MCF 10A (cell line): Measurements from ENCODE around the gene SMAGP. TPM values are rescaled to one million over a fixed set of nuclear protein-coding genes. Genes with fewer than 3 reads are reported as not detected.
"Not testable (repeated sequence)": the region's sequence is repeated elsewhere in the genome, so short reads cannot be mapped to it uniquely, and the experiment has no call there.

Experiments
- Bru-seq: library from RNA; stranded (reverse); fragments of 400-500 nt; gene quantifications from one replicate; lab custom pipeline; 2021; lab: Mats Ljungman, UMichigan
- BruChase-seq, 2 experiments: library from RNA; stranded (reverse); fragments of 400-500 nt; gene quantifications; one replicate each; lab custom pipeline; 2021; lab: Mats Ljungman, UMichigan
- BruUV-seq: library from RNA; stranded (reverse); fragments of 400-500 nt; replicated peaks from 2 replicates; lab custom pipeline; 2021; lab: Mats Ljungman, UMichigan
- CTCF ChIA-PET: fragments of 300-600 bp; sonication (Branson Sonifier 250); formaldehyde crosslinking; extraction: SDS; loops from one replicate; lab custom pipeline; 2021; ENCODE audit warnings: antibody characterized with exemption, inconsistent platforms; lab: Yijun Ruan, JAX
- POLR2A ChIA-PET: fragments of 300-600, 350-650 bp; sonication (Branson Sonifier 250); formaldehyde crosslinking; extraction: SDS; loops from one replicate; lab custom pipeline; 2020; ENCODE audit warnings: antibody characterized with exemption, inconsistent platforms; lab: Yijun Ruan, JAX
- DNase-seq: peaks from one replicate; pipeline ENCODE4 v3.0.0-alpha.2; 2018; ENCODE audit not compliant: unreplicated experiment
- H3K27ac Mint-ChIP-seq: one replicate; pipeline ENCODE4 v1.8.0; 2022; ENCODE audit warnings: mild to moderate bottlenecking, low read depth, mixed read lengths; ENCODE audit not compliant: unreplicated experiment
- H3K27me3 Mint-ChIP-seq: one replicate; pipeline ENCODE4 v1.8.0; 2022; ENCODE audit warnings: mixed read lengths; ENCODE audit not compliant: insufficient read depth, unreplicated experiment
- H3K36me3 Mint-ChIP-seq: one replicate; pipeline ENCODE4 v1.8.0; 2022; ENCODE audit warnings: mild to moderate bottlenecking, moderate library complexity, mixed read lengths; ENCODE audit not compliant: insufficient read depth, unreplicated experiment
- H3K4me1 Mint-ChIP-seq: one replicate; pipeline ENCODE4 v1.8.0; 2022; ENCODE audit warnings: mixed read lengths; ENCODE audit not compliant: insufficient read depth, unreplicated experiment
- H3K4me3 Mint-ChIP-seq: one replicate; pipeline ENCODE4 v1.8.0; 2022; ENCODE audit warnings: mild to moderate bottlenecking, moderate library complexity, mixed read lengths; ENCODE audit not compliant: unreplicated experiment
- H3K9me3 Mint-ChIP-seq: one replicate; pipeline ENCODE4 v1.8.0; 2022; ENCODE audit warnings: mixed read lengths; ENCODE audit not compliant: unreplicated experiment
- CTCF ChIP-seq: fragments of 200-600 bp; IDR thresholded peaks from one replicate; pipeline ENCODE4 v1.8.0; 2022; ENCODE audit warnings: antibody characterized with exemption, mild to moderate bottlenecking; ENCODE audit not compliant: unreplicated experiment
- intact Hi-C: fragments of 100-400 bp; cut with micrococcal nuclease; formaldehyde crosslinking; loops from 2 replicates; pipeline ENCODE4 v1.14.1; 2022
- long read RNA-seq: library from polyadenylated mRNA; stranded (forward); transcript quantifications from one replicate; pipeline ENCODE4 v2.0.0, GENCODE V29; 2022
- total RNA-seq: library from RNA; stranded (reverse); gene quantifications from 2 replicates; pipeline ENCODE4 v1.2.3, GENCODE V29; 2022

SMAGP gene
- 17.4 and 19.0 TPM in 2 replicates for total RNA-seq
- Bru-seq, nascent RNA: percentile 57 among the genes with signal in this experiment
- percentile 54 among the genes with signal in this experiment for BruChase-seq, experiment 1, labeled RNA remaining after a 6-hour chase
- percentile 50 among the genes with signal in this experiment for BruChase-seq, experiment 2, labeled RNA remaining after a 2-hour chase
- long read RNA-seq, transcript SMAGP-207 (4 exons, 610 nt): minor isoform, 7 of 46 reads
- long read RNA-seq, transcript SMAGP-205 (3 exons, 1,518 nt): minor isoform, 12 of 46 reads
- long read RNA-seq, transcript SMAGP-203 (4 exons, 2,350 nt): major isoform, 15 of 46 reads
- long read RNA-seq, partial matches to known transcripts: 0 of 46 reads
- long read RNA-seq, other reads (novel, unspliced or antisense): 11 of 46 reads

DNA sequence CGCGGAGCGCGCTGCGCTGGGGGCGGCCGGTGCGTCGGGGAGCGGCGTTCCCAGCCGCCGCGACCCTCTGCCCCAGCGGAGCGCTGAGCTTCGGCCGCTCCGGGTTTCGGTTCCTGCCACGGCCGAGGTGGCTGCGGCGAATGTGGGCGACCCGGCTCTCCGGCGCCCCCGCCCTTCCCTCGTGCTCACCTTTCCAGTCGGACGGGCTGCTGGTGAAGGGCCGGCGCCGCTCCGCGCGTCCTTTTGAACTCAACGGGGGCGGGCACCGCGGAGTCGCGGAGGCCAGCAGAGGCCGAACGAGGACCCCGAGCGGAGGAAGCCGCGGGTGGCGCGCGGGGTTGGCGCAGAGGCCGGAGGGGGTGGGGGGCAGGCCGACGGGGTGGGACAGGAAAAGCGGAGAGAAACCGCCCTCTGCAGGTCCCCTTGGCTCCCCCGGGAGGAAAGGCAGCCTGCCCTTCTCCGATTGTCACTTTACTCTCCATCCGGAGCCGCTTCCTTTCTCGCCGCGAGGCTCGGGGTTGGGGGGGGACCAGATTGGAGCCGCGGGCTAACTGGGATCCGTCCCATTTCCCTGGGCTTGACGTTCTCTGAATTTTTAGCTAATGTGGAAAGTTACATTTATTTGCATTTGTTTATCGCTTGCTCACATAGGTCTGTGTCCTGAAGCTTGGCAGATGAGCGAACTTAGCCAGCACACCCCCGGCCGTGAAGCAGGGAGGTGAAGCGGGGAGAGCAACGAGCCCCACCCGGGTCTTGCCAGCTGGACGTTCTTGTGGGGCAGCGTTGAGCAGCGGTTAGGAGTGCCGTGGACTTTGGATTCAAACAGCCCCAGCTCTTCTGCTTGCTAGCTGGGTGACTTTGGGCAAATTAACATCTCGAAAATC is at the start of gene SMAGP:
SMAGP (minus strand) TSS at position 349 of the 884 bp plus-strand sequence. CDS start 1,137 bp downstream, outside the sequence.
- peak within 1 kb of the TSS; percentile 87 for H3K4me3 Mint-ChIP-seq
- no peaks in the 10 kb centered on the region for H3K27me3 Mint-ChIP-seq
- TSS peak; percentile 50 for BruUV-seq
- peak; percentile 44 for DNase-seq
- peaks cover 17% of the 10 kb centered on the region for H3K4me1 Mint-ChIP-seq
- ChIA-PET POLR2A (interaction anchor here (0.6 to 2.6 kb wide), 12 partner anchors 11 to 214 kb away, joined by 3 to 38 read pairs (median 4); partner anchors contain the start of gene DAZAP2), CTCF (interaction anchor here (0.5 to 6.4 kb wide), 11 partner anchors 9 to 661 kb away, joined by 3 to 110 read pairs (median 3); no protein-coding TSS in a partner anchor)
- intact Hi-C loops: loop anchor here (5.0 kb wide), 1 partner anchor 37 kb away; no protein-coding TSS in a partner anchor
- peak within 1 kb of the TSS; percentile 74 for H3K27ac Mint-ChIP-seq
- TF ChIP-seq CTCF: no peak
- H3K9me3 Mint-ChIP-seq: no peaks in the 10 kb centered on the region
- no peaks in the 10 kb centered on the region for H3K36me3 Mint-ChIP-seq

GRCh38 chr12:51318846-51319599 is 48.8 kb upstream of the SMAGP start:
- intact Hi-C loops: no loop called here
- H3K27ac Mint-ChIP-seq: peak overlapping the region; percentile 2
- H3K4me3 Mint-ChIP-seq: no peak overlapping the region
- H3K36me3 Mint-ChIP-seq: no peaks in the 10 kb centered on the region
- ChIA-PET CTCF (no interaction called here), POLR2A (interaction anchor here (0.5 to 1.2 kb wide), 4 partner anchors 11 to 529 kb away, joined by 3 to 5 read pairs (median 3); no protein-coding TSS in a partner anchor)
- peak; percentile 37 for DNase-seq
- no peaks in the 10 kb centered on the region for H3K27me3 Mint-ChIP-seq
- BruUV-seq: no TSS peak
- peaks cover 13% of the 10 kb centered on the region for H3K4me1 Mint-ChIP-seq
- H3K9me3 Mint-ChIP-seq: no peaks in the 10 kb centered on the region
- TF ChIP-seq CTCF: no peak

GRCh38 chr12:51318057-51318806 is 48.0 kb upstream of the SMAGP start:
- DNase-seq, intact Hi-C loops, BruUV-seq, H3K27me3 Mint-ChIP-seq, H3K36me3 Mint-ChIP-seq, H3K9me3 Mint-ChIP-seq, H3K4me3 Mint-ChIP-seq: not testable (repeated sequence)
- CTCF ChIA-PET: interaction anchor here (0.6 kb wide), 1 partner anchor 465 kb away, joined by 3 read pairs; no protein-coding TSS in a partner anchor
- POLR2A ChIA-PET: interaction anchor here (0.7 to 1.2 kb wide), 2 partner anchors 10 to 23 kb away, joined by 3 read pairs; no protein-coding TSS in a partner anchor
- Mint-ChIP-seq H3K27ac (peak overlapping the region; percentile 2), H3K4me1 (peaks cover 13% of the 10 kb centered on the region)
